GM21576 (cell line): ENCODE results near the gene RPL36AL.
"Not testable (repeated sequence)": the region's sequence is repeated elsewhere in the genome, so short reads cannot be mapped to it uniquely, and the experiment has no call there.

Source experiments
- ATAC-seq: cut with Tn5 transposase; IDR thresholded peaks from one replicate; pipeline ENCODE4 v1.9.1; 2021; ENCODE audit warnings: mild to moderate bottlenecking, moderate library complexity; ENCODE audit not compliant: unreplicated experiment

Gene RPL36AL

GRCh38 chr14:49620182-49621113 lies at the start of gene RPL36AL, which contains the start of gene MGAT2:
Gene RPL36AL, minus strand, starts transcription at chr14:49620626. Its CDS starts 1,522 bp downstream, at chr14:49619104.
Gene MGAT2, plus strand, starts transcription at chr14:49620799. Its CDS starts 470 bp downstream, at chr14:49621269.
- ATAC-seq = peak; percentile 89

GRCh38 chr14:49659526-49660455 lies 39.4 kb upstream of the RPL36AL start:
- ATAC-seq = no peak

GRCh38 chr14:49657500-49657899 lies 37.1 kb upstream of the RPL36AL start:
- ATAC-seq = not testable (repeated sequence)

GRCh38 chr14:49654511-49654910 lies 34.1 kb upstream of the RPL36AL start:
- no peak for ATAC-seq

- ATAC-seq = no peak
Observed at GRCh38 chr14:49653508-49653907, 33.1 kb upstream of the RPL36AL start.

- ATAC-seq = no peak
Observed at GRCh38 chr14:49642163-49642562, 21.7 kb upstream of the RPL36AL start.

GRCh38 chr14:49641697-49642129 lies 21.3 kb upstream of the RPL36AL start:
- ATAC-seq = no peak

GRCh38 chr14:49640540-49641417 lies 20.4 kb upstream of the RPL36AL start:
- ATAC-seq = no peak

- no peak for ATAC-seq
Observed at GRCh38 chr14:49637534-49638078, 17.2 kb upstream of the RPL36AL start.

GRCh38 chr14:49636866-49637265 lies 16.4 kb upstream of the RPL36AL start:
- no peak for ATAC-seq

GRCh38 chr14:49634547-49635334 lies 14.3 kb upstream of the RPL36AL start, which contains the start of gene DNAAF2:
Gene DNAAF2, minus strand, starts transcription at chr14:49635244. Its CDS starts 95 bp downstream, at chr14:49635149.
- ATAC-seq = peak; percentile 37

- peak; percentile 72 for ATAC-seq
Observed at GRCh38 chr14:49633640-49634546, 13.5 kb upstream of the RPL36AL start.

- no peak for ATAC-seq
Observed at GRCh38 chr14:49623941-49624839, 3.8 kb upstream of the RPL36AL start.

- ATAC-seq = no peak
Observed at GRCh38 chr14:49623387-49623786, 3.0 kb upstream of the RPL36AL start.

GRCh38 chr14:49622022-49622607 lies 1.7 kb upstream of the RPL36AL start:
- ATAC-seq = no peak

- peak; percentile 17 for ATAC-seq
Observed at GRCh38 chr14:49621114-49621881, 872 bp upstream of the RPL36AL start.
